GM12872 (cell line): Measurements from ENCODE around the gene NAT8L.

ENCODE experiments used
- TF ChIP-seq, protein P1 (sequence below): IDR thresholded peaks from 3 replicates; pipeline ENCODE4 v1.5.1; 2011; ENCODE audit warnings: low read depth, mild to moderate bottlenecking, low read length, moderate library complexity; ENCODE audit not compliant: insufficient read depth

Gene NAT8L

DNA sequence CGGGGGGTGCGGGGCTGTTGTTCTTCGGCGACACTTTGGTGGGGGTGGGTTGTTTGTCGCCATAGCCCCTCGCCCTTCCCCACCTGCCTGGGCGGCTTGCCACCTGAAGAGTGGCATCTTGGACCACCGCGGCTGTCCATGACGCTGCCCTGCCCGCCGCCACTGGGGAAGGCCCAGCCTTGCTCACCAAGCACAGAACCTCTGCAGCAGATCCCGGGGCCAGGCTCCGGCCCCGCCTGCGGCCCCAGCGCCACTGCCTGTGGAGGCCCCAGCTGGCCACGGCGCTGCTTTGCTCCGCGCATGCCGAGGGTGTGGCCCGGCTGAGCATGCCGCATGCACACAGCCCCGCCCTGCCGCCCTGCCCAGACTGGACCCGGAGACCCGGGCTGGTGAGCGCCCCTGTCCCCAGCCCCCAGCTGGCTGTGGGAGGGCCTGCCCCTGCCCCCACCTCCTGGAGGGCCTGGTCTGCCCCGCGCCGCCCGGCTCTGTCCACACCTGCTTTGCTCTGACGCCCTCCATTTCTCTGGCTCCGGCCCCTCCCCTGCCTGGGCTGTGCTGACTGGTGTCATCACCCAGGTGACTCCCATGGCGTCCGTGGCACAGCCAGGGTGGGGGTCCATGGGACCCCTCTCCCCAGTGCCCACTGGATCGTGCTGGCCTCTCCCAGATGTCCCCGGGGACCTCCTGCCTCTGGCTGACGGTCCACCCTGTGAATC is 5.3 kb downstream of the NAT8L start:
- TF ChIP-seq, protein P1, sequence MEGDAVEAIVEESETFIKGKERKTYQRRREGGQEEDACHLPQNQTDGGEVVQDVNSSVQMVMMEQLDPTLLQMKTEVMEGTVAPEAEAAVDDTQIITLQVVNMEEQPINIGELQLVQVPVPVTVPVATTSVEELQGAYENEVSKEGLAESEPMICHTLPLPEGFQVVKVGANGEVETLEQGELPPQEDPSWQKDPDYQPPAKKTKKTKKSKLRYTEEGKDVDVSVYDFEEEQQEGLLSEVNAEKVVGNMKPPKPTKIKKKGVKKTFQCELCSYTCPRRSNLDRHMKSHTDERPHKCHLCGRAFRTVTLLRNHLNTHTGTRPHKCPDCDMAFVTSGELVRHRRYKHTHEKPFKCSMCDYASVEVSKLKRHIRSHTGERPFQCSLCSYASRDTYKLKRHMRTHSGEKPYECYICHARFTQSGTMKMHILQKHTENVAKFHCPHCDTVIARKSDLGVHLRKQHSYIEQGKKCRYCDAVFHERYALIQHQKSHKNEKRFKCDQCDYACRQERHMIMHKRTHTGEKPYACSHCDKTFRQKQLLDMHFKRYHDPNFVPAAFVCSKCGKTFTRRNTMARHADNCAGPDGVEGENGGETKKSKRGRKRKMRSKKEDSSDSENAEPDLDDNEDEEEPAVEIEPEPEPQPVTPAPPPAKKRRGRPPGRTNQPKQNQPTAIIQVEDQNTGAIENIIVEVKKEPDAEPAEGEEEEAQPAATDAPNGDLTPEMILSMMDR: no peak

DNA sequence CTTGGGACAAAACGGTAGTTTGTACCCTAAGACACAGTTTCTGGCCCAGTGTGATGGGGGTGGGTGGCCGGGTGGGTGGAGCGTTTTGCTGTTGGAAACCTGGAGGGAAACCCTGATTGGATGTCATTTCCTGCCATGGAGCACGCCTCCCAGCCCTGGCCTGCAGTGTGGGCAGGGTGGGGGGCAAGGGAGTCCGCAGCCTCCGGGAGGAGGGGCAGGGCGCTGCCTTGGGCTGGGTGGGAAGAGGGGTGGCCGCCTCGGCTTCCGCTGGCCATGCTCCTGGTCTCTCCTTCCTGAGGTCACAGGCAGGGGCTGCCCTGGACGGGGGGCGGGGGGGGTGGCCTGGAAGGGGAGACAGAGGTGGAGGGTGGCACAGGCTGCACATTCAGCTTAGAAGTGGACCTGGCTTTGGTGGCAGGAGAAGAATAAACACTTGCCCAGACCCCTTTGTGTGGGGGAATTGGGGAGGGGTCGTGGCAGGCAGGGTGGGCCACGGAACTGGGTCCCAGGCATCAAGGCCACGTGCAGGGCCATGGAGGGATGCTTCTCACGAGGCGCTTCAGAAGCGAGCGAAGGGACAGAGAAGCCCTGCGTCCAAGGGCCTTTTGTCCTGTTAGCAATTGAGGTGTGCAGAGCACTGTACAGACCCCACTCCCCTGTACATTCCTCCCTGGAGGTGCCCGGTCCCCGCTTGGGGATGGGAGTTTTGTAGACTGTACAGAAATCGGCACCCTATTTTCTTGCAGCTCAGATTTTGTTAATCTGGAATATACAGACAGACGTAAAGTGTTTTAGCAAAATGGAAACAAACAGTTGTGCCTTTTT is 6.2 kb downstream of the NAT8L start:
- TF ChIP-seq, protein P1: no peak

DNA sequence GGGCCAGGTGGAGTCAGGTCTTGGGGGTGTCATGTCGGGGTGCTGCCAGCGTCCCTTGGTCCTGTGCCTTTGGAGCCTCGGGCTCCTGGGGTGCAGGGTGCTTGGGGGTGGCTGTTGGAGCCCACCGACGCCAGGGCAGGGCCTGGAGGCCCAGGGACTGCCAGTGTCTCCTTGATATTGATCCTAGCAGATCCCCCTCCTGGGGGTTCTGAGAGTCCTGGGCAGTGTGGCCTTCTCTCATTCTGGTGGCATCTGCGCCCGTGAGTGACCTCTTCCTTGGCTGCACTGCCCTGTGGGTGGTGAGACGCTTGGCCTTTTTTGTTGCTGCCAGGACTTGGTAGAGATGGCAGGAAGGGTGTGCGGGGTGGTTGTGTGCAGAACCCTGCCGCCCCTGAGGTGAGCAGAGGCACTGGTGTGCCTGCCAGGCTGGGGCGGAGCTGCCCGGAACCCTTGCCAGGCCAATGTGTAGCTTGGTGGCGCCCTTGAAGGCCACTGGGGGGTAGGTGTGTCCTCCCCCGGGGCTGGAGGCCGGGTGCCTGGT is 7.0 kb downstream of the NAT8L start:
- TF ChIP-seq, protein P1: no peak

DNA sequence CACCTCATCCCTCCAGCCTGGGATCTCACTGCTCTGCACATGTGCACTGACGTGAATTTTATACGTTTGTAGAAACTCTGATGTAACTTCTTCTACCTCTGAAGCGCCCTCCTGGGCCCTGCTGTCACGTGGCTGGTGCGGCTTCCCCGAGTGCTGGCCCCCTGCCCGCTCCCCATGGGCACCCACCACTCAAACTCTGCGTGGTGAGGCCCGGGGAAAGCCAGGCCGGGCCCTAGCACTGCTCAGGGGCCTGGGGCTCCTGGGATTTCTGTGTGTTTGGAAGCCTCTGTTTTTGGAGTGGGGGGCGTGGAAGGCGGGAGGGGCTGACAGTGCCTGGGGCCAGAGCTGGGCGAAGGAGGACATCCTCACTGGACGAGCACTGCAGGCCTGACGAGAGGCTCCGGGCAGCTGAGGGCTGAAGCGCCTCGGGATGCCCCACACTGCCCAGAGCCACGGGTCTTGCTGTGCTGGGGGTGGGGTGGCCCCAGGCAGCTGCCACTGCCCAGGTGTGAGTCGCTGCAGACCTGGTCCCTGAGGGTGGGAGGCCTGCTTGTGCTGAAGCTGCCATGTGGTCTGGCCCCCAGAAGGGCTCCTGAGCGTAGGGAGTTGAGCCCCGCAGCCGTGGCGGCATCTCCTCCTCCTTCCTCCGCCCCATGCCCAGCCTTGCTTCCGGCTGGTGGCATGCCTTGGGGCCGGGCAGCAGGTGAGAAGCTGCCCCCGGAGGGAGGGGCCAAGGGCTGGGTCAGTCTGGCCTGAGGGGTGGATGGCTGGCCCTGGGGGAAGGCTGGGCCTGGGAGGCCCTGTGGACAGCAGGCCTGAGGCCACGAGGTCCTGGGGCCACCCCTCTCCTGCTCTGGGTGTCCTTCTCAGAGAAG is 7.7 kb downstream of the NAT8L start:
- TF ChIP-seq, protein P1: no peak

DNA sequence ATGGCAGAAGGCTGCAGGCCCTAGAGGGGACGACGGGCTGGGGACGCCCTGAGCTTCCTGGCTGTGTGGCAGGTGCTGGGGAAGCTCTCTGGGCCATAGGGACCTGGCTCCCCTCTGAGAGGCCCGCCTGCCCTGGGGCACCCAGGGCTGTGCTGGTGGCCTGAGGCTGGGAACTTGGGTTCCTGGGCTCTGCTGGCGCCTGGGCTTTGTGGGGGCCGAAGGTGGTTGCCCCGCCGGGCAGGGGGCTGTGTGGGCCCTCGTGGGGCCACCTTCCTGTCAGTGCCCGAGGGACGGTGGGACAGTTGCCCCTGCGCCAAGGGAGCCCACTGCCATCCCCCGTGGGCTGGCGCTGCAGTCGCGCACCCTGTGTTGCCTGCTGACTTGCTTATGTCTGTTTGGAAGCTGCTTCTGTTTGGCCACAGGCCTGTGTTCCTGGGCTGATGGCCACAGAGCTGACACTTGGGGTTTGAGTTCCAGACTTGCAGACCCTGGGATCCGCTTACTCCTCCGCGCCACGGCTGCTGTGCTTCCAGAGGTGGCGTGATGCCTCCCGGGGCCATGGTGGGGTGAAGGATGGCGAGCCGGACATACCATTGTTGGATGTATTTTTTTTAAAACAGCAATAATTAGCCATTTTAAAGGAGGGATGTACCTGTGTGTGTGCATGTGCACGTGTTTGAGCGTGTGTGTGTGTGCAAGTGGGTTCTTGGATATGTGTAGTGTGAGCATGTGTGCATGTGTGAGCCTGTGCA is 8.5 kb downstream of the NAT8L start:
- TF ChIP-seq, protein P1: no peak

DNA sequence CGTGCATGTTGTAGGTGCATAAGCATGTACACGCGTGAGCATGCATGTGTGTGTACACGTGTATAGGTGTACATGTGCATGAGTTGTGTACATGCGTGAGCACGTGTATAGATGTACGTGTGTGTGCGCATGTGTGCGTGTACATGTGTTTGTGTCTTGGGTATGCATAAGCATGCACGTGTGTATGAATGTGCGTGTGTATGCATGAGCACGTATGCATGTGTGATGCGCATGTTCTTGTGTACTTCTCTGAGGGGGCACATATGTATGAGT is 9.0 kb downstream of the NAT8L start:
- TF ChIP-seq, protein P1: no peak
